K562 (cell line): Measurements from ENCODE around the gene CCDC106. TPM values are rescaled to one million over a fixed set of nuclear protein-coding genes. Genes with fewer than 3 reads are reported as not detected.

Source experiments
- CBX3 ChIP-seq, 2 experiments: IDR thresholded peaks; 1 replicate in 1 of 2; 2 replicates in 1 of 2; pipeline ENCODE4 v1.6.1; 2012; ENCODE audit warnings: inconsistent platforms in 2 of 2, low read length in 2 of 2, borderline replicate concordance in 1 of 2, control low read depth in 1 of 2
- IRF2 ChIP-seq: sonication (generic); formaldehyde crosslinking; IDR thresholded peaks from 2 replicates; pipeline ENCODE4 v1.8.1; 2022; ENCODE audit warnings: mild to moderate bottlenecking, missing genetic modification reagents
- KLF6 ChIP-seq: fragments of 250-450 bp; sonication (Bioruptor Pico); IDR thresholded peaks from 2 replicates; pipeline ENCODE4 v1.4.0; 2020; ENCODE audit warnings: mild to moderate bottlenecking, moderate library complexity, borderline replicate concordance
- MLLT1 ChIP-seq, 2 experiments: fragments of 450-650 bp; IDR thresholded peaks; 2 replicates each; pipeline ENCODE4 v1.6.1; 2016
- MNT ChIP-seq, 2 experiments: fragments of 450-650 bp; conservative IDR thresholded peaks; 2 replicates each; pipeline ENCODE4 v1.6.1; 2017; ENCODE audit warnings: mild to moderate bottlenecking in 2 of 2, moderate library complexity in 2 of 2
- NCOA2 ChIP-seq, 2 experiments: fragments of 450-650 bp; IDR thresholded peaks; 2 replicates each; pipeline ENCODE4 v1.6.1; 2018; ENCODE audit warnings: mild to moderate bottlenecking in 2 of 2, moderate library complexity in 1 of 2; ENCODE audit not compliant: partially characterized antibody in 2 of 2
- NFRKB ChIP-seq: fragments of 450-650 bp; IDR thresholded peaks from 2 replicates; pipeline ENCODE4 v1.6.1; 2016; ENCODE audit warnings: low read depth
- NFXL1 ChIP-seq: fragments of 450-650 bp; formaldehyde crosslinking; IDR thresholded peaks from 2 replicates; pipeline ENCODE4 v1.4.0; 2021; ENCODE audit warnings: mild to moderate bottlenecking
- PHF20 ChIP-seq: fragments of 450-650 bp; IDR thresholded peaks from 2 replicates; pipeline ENCODE4 v1.6.1; 2018; ENCODE audit not compliant: partially characterized antibody
- PHTF2 ChIP-seq: fragments of 250-450 bp; sonication (Bioruptor Pico); IDR thresholded peaks from 2 replicates; pipeline ENCODE4 v1.5.0; 2021; ENCODE audit warnings: mild to moderate bottlenecking
- POLR2AphosphoS2 ChIP-seq: IDR thresholded peaks from 2 replicates; pipeline ENCODE4 v1.6.1; 2012; ENCODE audit warnings: low read length, improper control_type of control experiment
- RBM39 ChIP-seq: fragments of 200-400 bp; formaldehyde crosslinking; optimal IDR thresholded peaks from 2 replicates; pipeline ENCODE3; 2018; ENCODE audit warnings: low read depth, low read length
- TAF1 ChIP-seq: IDR thresholded peaks from 2 replicates; pipeline ENCODE4 v1.6.1; 2011; ENCODE audit warnings: mild to moderate bottlenecking, low read length, moderate library complexity; ENCODE audit not compliant: insufficient read depth, control insufficient read depth, severe bottlenecking; ENCODE audit errors: extremely low read depth
- TCF3 ChIP-seq: sonication (generic); formaldehyde crosslinking; IDR thresholded peaks from 2 replicates; pipeline ENCODE4 v1.4.0; 2020; ENCODE audit warnings: mild to moderate bottlenecking, missing genetic modification reagents
- ZNF184 ChIP-seq: sonication (generic); formaldehyde crosslinking; IDR thresholded peaks from 2 replicates; pipeline ENCODE4 v1.5.0; 2020; ENCODE audit warnings: missing genetic modification reagents
- polyA plus RNA-seq, 8 experiments: library from polyadenylated mRNA; depleted of rRNA in 4 of 8; stranded (reverse) in 5 of 8; unstranded in 3 of 8; fragments of >200 nt; fragmentation: Nextera tagmentation in 2 of 8; fragmentation: Illumina TruSeq in 1 of 8; extraction: Ambion mirVana in 2 of 8; extraction: Trizol in 1 of 8; gene quantifications; 2 replicates each; pipeline versions ENCODE4 v1.2.1 to v1.2.3, GENCODE V29; 2011 to 2014; ENCODE audit warnings: inconsistent platforms in 1 of 8, missing spikeins in 1 of 8
- total RNA-seq, 7 experiments: library from RNA; depleted of rRNA in 6 of 7; stranded (reverse); fragments of >200 nt in 6 of 7; fragmentation: Illumina TruSeq in 2 of 7; extraction: Trizol in 2 of 7; gene quantifications; 2 replicates each; pipeline versions ENCODE4 v1.2.1 to v1.2.3, GENCODE V29; 2011 to 2021; ENCODE audit warnings: low replicate concordance in 1 of 7
- TF ChIP-seq, protein P1 (sequence below): sonication (generic); formaldehyde crosslinking; IDR thresholded peaks from 2 replicates; pipeline ENCODE4 v1.8.0; 2022; ENCODE audit warnings: mild to moderate bottlenecking, missing genetic modification reagents, borderline replicate concordance
- TF ChIP-seq, protein P2 (sequence below): fragments of 450-650 bp; IDR thresholded peaks from one replicate; pipeline ENCODE4 v1.6.1; 2018; ENCODE audit warnings: mild to moderate bottlenecking, moderate library complexity; ENCODE audit not compliant: partially characterized antibody

CCDC106 gene
- total and polyA plus RNA-seq, 9 of the 15 experiments (the other 6 are each of a cell fraction or from before 2014, with no cell fraction given): 0.10 to 27.5 (median 15.0) TPM; not detected in 1

DNA sequence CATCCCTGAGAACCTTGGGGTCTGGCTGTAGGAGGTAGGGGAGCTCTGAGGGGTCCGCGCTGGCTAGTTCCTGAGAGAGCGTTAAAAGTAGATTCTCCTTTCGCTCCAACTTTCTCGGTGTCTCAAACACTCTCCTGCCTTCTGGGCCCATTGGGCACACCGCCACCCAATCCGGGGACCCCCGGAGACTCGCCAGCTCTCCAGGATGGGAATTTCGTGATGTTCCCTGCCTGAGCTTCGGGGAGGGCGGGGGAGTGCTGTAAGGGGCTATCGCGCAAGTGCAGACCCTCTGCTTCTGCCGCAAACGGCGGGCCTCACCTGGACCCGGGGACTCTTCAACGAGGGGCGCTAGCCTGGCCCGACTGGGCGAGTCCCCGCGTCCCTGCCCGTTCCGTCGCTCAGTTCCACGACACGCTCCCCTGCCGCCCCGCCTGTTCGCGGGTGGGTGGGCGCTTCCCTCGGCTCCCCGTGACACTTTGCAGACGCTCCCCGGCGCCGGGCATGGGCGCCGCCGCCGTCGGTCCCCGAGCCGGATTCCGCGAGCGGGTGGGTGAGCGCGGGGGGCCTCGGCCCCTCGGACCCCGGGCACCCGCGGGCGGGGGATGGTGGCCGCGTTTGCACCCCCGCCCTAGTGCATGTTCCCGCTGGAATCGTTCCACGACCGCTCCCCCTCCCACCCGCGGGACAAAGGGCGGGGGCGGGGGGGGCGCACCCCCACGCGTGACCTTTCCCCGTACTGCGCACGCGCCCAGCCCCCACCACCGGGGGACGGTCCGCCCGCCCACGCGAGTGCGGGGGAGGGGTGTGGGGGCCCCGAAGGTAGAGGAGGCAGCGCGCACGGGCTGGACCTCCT, at the start of gene CCDC106 (continued):
- TF ChIP-seq, protein P1, sequence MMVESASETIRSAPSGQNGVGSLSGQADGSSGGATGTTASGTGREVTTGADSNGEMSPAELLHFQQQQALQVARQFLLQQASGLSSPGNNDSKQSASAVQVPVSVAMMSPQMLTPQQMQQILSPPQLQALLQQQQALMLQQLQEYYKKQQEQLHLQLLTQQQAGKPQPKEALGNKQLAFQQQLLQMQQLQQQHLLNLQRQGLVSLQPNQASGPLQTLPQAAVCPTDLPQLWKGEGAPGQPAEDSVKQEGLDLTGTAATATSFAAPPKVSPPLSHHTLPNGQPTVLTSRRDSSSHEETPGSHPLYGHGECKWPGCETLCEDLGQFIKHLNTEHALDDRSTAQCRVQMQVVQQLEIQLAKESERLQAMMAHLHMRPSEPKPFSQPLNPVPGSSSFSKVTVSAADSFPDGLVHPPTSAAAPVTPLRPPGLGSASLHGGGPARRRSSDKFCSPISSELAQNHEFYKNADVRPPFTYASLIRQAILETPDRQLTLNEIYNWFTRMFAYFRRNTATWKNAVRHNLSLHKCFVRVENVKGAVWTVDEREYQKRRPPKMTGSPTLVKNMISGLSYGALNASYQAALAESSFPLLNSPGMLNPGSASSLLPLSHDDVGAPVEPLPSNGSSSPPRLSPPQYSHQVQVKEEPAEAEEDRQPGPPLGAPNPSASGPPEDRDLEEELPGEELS (CRISPR knock-in tag): no peak
- TF ChIP-seq NCOA2 (IDR thresholded peaks at IDR 0.05; ENCODE audit: partially characterized antibody in 2 of 2) (peak in 1 of 2 experiments; percentile 100), NFRKB (no peak), MLLT1 (IDR thresholded peaks at IDR 0.05) (peak in 1 of 2 experiments; percentile 41; a peak in 1 of 4 replicates), RBM39 (no peak), TAF1 (no peak), PHF20 (no peak), IRF2 (CRISPR knock-in tag) (no peak), MNT (conservative IDR thresholded peaks at IDR 0.05) (peak; percentile 27 to 83; a peak in 3 of 4 replicates), NFXL1 (CRISPR knock-in tag) (no peak), TCF3 (no peak), ZNF184 (CRISPR knock-in tag) (no peak), PHTF2 (CRISPR knock-in tag) (no peak), POLR2AphosphoS2 (no peak), CBX3 (IDR thresholded peaks at IDR 0.05; ENCODE audit: borderline replicate concordance in 1 of 2, low read length in 2 of 2) (no peak), KLF6 (no peak; the same call in 1 of the 2 replicates)
- TF ChIP-seq, protein P2, sequence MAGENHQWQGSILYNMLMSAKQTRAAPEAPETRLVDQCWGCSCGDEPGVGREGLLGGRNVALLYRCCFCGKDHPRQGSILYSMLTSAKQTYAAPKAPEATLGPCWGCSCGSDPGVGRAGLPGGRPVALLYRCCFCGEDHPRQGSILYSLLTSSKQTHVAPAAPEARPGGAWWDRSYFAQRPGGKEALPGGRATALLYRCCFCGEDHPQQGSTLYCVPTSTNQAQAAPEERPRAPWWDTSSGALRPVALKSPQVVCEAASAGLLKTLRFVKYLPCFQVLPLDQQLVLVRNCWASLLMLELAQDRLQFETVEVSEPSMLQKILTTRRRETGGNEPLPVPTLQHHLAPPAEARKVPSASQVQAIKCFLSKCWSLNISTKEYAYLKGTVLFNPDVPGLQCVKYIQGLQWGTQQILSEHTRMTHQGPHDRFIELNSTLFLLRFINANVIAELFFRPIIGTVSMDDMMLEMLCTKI: no peak
